Measurements from ENCODE around the gene ADAMTS12. TPM values are rescaled to one million over a fixed set of nuclear protein-coding genes. Genes with fewer than 3 reads are reported as not detected.

Gene ADAMTS12
- total RNA-seq, 1 donor = under 0.01 TPM

DNA sequence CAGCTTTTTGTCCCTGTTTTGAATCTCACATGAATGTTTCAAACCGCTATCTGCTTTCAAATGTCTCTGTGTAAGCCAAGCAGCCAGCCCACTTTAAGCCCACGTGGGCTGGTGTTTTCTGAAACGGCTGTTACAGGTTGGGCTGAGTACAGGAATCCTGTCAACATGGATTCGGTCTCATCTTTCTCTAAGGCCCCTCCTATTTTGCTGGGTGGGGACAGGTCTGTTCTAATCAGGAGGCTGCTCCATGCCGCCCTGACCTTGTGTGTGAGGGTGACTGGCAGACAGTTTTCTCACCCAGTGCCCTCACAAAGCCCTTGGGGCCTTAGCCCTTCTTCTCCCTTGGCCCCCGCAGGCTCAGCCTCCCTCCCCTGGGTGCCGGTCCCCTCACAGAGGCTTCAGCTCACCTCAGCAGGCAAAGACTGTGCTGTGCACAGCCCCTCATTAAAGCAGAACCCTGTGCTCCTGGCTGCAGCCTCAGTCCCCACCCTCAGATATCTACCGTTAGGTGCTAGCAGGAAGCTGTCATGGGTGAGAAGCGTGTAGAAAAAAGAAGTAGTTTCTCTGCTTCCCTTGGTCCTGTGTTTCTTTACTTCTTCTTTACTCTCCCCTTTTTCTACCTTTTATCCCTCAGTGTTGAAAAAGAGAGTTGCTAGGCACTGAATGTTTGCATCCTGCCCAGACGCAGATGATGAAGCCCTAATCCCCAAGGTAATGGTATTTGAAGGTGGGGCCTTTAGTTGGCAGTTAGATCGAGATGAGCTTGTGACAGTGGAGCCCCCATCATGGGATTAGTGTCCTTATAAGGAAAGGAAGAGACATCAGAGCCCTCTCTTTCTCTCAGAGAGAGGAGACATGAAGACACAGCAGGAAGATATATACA, 205.7 kb downstream of the ADAMTS12 start:
- no peaks in the 10 kb centered on the region for H3K27me3 ChIP-seq (ENCODE audit: insufficient read depth, low read length)
- H3K9me3 ChIP-seq (ENCODE audit: low read depth, low read length) = no peaks in the 10 kb centered on the region
- no peaks in the 10 kb centered on the region for H3K4me1 ChIP-seq (ENCODE audit: insufficient read depth, low read length)
- H3K4me3 ChIP-seq (ENCODE audit: low read length) = no peak overlapping the region

GRCh38 chr5:33684496-33685159, 207.2 kb downstream of the ADAMTS12 start:
- Histone ChIP-seq H3K4me3 (ENCODE audit: low read length) (no peak overlapping the region), H3K27me3 (ENCODE audit: insufficient read depth, low read length) (no peaks in the 10 kb centered on the region), H3K4me1 (ENCODE audit: insufficient read depth, low read length) (no peaks in the 10 kb centered on the region), H3K9me3 (ENCODE audit: low read depth, low read length) (no peaks in the 10 kb centered on the region)

- Histone ChIP-seq H3K4me1 (ENCODE audit: insufficient read depth, low read length) (no peaks in the 10 kb centered on the region), H3K4me3 (ENCODE audit: low read length) (no peak overlapping the region), H3K27me3 (ENCODE audit: insufficient read depth, low read length) (no peaks in the 10 kb centered on the region), H3K9me3 (ENCODE audit: low read depth, low read length) (no peaks in the 10 kb centered on the region)
These were observed 212.0 kb downstream of the ADAMTS12 start for GRCh38 chr5:33679791-33680190.

DNA sequence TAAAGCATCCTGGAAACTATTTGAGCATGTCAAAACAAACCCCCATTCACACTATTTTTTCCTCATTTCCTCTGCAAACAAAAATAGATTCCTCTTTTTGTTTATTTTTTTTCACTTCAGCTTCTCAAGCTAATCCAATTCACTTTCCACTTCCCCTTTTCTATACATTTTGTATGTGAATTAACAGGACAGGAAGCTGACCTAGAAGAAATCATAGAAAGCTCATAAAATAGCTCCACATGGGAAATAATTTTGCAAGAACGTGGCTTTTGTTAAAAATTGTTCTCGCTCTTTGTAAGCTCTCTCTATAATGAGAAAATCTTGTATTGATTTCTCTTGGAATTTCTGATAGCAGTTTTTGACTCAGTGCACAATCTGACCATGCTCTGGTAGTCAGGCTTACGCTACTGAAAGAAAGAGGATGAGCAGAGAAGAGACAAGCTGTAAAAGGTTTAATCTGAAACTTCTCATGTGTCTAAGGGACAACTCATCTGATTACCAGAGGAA, 215.8 kb downstream of the ADAMTS12 start:
- no peaks in the 10 kb centered on the region for H3K27me3 ChIP-seq (ENCODE audit: insufficient read depth, low read length)
- no peak overlapping the region for H3K4me3 ChIP-seq (ENCODE audit: low read length)
- no peaks in the 10 kb centered on the region for H3K4me1 ChIP-seq (ENCODE audit: insufficient read depth, low read length)
- H3K9me3 ChIP-seq (ENCODE audit: low read depth, low read length) = no peaks in the 10 kb centered on the region

DNA sequence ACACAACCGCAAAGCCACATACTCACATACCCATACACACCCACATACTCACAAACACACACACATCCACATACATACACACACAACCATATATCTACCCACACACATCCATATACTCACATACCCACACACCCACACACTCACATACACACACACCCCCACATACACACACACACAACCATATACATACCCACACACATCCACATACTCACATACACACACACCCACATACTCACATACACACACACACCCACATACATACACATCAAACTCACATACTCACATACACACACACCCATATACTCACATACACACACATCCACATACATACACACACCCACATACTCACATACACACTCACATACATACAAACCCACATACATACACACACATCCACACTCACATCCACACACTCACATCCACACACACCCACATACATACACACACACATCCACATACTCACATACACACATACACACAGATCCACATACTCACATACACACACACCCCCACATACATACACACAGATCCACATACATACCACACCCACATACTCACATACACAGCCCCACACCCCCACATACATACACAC, 220.0 kb downstream of the ADAMTS12 start:
- H3K27me3 ChIP-seq (ENCODE audit: insufficient read depth, low read length) = no peaks in the 10 kb centered on the region
- H3K4me3 ChIP-seq (ENCODE audit: low read length) = no peak overlapping the region
- no peaks in the 10 kb centered on the region for H3K9me3 ChIP-seq (ENCODE audit: low read depth, low read length)
- H3K4me1 ChIP-seq (ENCODE audit: insufficient read depth, low read length) = no peaks in the 10 kb centered on the region

DNA sequence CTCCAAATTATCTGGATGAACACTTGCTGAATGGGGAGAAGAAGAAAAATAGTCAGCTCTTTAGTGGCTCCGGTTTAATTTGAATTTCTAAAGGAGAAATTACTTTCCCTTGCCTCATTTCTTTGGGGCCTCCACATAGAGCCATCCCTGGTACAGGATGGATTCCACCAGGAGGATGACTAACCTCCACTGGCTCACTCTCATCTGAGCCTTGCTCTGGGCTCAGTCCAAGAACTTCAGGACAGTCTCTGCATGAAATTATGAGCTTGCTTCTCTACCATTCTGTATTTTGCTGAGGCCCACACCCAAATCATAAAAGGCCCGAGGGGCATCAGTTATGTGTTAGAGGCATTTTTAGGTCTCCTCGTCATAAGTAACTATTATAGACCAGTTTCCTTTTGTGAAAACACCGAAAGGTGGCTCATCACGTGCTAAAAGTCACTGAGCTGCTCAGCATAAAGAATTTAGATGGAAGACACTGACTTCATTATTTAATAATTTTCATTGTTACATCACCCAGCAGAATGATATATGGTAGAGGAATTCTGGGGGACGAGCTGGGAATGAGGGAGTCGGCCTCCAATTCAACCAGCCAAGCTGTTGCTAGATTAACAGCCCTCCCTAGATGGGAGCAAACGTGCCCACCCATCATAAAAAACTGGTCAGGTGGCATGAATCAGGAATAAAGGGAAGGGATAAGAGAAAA, 228.9 kb downstream of the ADAMTS12 start:
- Histone ChIP-seq H3K9me3 (ENCODE audit: low read depth, low read length) (no peaks in the 10 kb centered on the region), H3K4me3 (ENCODE audit: low read length) (no peak overlapping the region), H3K4me1 (ENCODE audit: insufficient read depth, low read length) (no peaks in the 10 kb centered on the region), H3K27me3 (ENCODE audit: insufficient read depth, low read length) (no peaks in the 10 kb centered on the region)

DNA sequence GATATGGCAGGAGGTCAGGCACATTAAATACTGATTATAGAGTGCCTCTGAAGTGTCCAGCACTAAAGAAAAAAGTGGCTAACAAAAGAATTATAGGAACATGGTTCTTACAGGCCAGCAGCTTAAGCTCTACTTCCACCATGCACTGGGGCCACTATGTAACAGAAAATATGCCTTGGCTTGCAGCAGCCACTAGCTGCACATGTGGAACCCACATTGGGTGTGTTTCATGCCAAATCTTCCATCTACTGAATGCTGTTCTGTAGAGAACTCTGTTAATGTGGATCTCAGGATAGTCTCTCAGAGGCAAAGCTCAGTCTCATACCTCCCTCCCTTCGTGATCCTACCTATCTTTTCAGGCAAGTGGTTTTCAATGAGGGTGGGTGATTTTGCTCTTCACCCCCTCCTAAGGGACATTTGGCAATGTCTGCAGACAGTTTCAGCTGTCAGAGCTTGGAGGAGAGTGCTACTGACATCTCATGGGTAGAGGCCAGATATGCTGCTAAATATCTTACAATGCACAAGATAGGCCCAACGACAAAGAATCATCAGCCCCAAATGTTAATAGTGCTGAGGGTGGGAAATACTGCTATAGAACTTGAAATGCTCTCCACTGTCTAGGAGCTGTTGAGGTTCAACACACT, 232.1 kb downstream of the ADAMTS12 start:
- Histone ChIP-seq H3K4me3 (ENCODE audit: low read length) (no peak overlapping the region), H3K27me3 (ENCODE audit: insufficient read depth, low read length) (no peaks in the 10 kb centered on the region), H3K4me1 (ENCODE audit: insufficient read depth, low read length) (no peaks in the 10 kb centered on the region), H3K9me3 (ENCODE audit: low read depth, low read length) (no peaks in the 10 kb centered on the region)

DNA sequence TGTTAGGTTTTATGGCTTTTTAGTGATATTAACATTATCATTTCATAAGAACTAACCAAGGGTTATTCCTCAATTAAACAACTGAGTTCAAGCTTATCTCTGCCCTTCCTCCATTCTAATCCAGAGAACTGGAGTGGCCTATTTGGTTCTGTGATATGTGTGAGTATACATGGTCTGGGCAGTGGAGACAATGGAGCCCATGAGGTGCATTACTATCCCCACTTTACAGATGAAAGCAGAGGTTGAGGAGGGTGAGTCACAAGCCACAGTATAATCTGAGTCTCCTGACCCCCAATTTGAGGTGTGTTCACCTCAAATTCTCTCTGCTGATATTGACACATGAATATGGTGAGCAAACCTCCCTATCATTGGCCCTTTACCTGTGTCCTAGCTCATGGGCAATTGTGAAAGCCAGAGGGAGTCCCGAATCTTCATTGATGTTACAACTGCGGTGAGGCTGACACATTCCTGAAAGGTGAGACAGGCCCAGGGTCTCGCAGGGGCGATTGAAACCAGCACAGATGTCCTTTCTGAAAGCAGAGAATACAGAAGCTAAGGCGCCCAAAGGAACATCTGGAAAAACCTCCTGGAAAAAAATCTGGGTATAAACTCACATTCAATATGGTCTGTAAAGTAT, 233.9 kb downstream of the ADAMTS12 start:
- Histone ChIP-seq H3K27me3 (ENCODE audit: insufficient read depth, low read length) (no peaks in the 10 kb centered on the region), H3K4me1 (ENCODE audit: insufficient read depth, low read length) (no peaks in the 10 kb centered on the region), H3K9me3 (ENCODE audit: low read depth, low read length) (no peaks in the 10 kb centered on the region), H3K4me3 (ENCODE audit: low read length) (no peak overlapping the region)

DNA sequence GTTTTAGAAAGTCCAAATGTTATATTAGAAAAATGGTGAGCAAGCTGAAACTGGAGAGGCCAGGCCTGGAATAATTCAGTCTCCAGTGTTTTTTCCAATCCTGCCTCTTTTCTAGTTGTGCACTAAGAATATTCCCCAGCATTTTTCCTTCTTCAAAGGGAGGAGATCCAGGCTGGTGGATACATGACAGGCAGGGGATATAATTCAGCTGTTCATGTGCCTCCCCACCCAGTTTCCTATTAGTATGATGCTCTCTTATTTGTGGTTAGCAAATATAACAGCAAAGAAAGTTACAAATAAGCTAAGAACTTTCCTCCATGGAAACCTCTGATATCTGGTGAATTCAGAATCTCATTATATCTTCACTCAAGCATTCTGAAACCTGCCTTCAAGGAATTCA, 234.6 kb downstream of the ADAMTS12 start:
- Histone ChIP-seq H3K4me1 (ENCODE audit: insufficient read depth, low read length) (no peaks in the 10 kb centered on the region), H3K27me3 (ENCODE audit: insufficient read depth, low read length) (no peaks in the 10 kb centered on the region)

DNA sequence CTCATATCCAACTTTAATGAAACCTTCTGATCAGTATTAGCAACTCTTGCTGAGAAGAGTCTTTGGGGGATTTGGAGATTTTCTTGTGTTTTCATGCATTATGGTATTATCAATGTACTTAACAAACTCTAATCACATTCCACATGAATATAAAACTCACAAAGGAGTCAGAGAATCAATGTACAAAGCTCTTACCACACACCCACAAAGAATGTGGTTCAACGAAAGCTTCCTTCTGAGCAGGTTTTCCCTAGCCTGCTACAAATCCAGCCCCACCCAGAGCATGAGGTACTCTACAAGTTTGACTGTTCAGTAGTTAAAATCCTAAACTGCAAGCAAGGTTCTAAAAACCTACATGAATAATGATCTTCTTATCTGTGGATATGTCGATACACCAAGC, 240.9 kb downstream of the ADAMTS12 start:
- H3K4me1 ChIP-seq (ENCODE audit: insufficient read depth, low read length) = no peaks in the 10 kb centered on the region
- H3K9me3 ChIP-seq (ENCODE audit: low read depth, low read length) = no peaks in the 10 kb centered on the region
- no peaks in the 10 kb centered on the region for H3K27me3 ChIP-seq (ENCODE audit: insufficient read depth, low read length)
- no peak overlapping the region for H3K4me3 ChIP-seq (ENCODE audit: low read length)

More for the DNA sequence above, 234.6 kb downstream of the ADAMTS12 start:
- Histone ChIP-seq H3K4me3 (ENCODE audit: low read length) (no peak overlapping the region), H3K9me3 (ENCODE audit: low read depth, low read length) (no peaks in the 10 kb centered on the region)

- H3K9me3 ChIP-seq (ENCODE audit: low read depth, low read length) = no peaks in the 10 kb centered on the region
- H3K27me3 ChIP-seq (ENCODE audit: insufficient read depth, low read length) = no peaks in the 10 kb centered on the region
- H3K4me1 ChIP-seq (ENCODE audit: insufficient read depth, low read length) = no peaks in the 10 kb centered on the region
- no peak overlapping the region for H3K4me3 ChIP-seq (ENCODE audit: low read length)
These were observed 242.0 kb downstream of the ADAMTS12 start for GRCh38 chr5:33649549-33650482.

DNA sequence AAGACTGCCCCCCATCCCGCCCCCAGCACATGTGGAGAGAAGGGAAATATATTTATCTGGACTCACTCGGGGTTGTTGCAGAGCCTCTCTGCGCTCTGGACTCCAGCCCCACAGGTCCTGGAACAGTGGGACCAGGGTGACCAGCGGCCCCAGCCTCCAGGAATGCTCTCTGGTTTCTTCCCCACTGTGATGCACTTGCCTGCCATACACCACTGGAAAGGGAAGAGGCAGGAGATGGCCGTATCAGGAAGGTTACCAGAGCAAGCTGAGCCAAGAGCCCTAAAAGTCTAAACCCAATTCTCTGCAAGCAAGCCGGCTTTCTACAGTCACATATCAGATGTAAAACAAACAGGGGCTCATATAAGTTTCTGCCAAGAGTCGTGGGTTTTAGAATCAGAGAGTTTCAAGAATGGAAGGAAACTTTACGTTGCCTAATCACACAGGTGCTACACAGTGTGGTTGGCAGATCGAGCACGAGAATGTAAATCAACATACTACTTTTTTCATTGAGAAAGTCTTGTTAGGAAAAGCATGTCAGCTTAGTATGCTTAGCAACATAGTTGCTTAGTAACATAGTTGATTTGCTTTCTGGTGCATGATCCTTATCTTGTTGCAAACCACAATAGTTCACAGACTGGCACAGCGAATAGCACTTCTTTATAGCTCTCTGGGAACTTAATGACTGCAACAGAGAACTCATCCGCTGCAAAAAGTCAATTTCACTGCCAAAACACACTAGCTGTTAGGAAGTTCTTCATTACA, 249.9 kb downstream of the ADAMTS12 start:
- Histone ChIP-seq H3K9me3 (ENCODE audit: low read depth, low read length) (no peaks in the 10 kb centered on the region), H3K4me1 (ENCODE audit: insufficient read depth, low read length) (no peaks in the 10 kb centered on the region), H3K27me3 (ENCODE audit: insufficient read depth, low read length) (no peaks in the 10 kb centered on the region), H3K4me3 (ENCODE audit: low read length) (no peak overlapping the region)

DNA sequence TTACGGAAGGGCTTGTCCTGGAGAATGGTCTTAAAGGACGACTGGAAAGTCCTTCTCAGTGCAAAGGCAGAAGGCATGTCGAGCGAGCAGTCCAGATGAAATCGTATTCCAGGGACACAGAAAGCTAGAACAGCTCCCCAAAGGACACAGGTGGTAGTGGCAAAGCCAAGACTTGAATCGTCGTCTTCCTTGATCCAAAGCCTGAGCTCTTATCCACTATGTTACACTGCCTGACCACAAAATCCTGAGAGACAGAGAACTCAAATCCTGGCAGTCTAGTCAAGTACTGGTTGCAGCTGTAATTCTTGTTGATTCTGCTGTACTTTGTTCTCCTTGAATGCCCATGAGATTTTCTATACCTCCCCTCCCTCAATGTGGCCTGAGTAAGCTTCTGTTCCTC, 252.3 kb downstream of the ADAMTS12 start:
- no peak overlapping the region for H3K4me3 ChIP-seq (ENCODE audit: low read length)
- H3K27me3 ChIP-seq (ENCODE audit: insufficient read depth, low read length) = no peaks in the 10 kb centered on the region
- H3K9me3 ChIP-seq (ENCODE audit: low read depth, low read length) = no peaks in the 10 kb centered on the region
- H3K4me1 ChIP-seq (ENCODE audit: insufficient read depth, low read length) = no peaks in the 10 kb centered on the region

All from mononuclear cell (primary cell).